SU-DHL-6 (cell line): ENCODE results near the gene PTPRN2.

ENCODE experiments used
- H2AFZ ChIP-seq: fragments of 200-600 bp; sonication (generic); 2 replicates; pipeline ENCODE4 v1.6.1; 2014; ENCODE audit warnings: low read depth, mild to moderate bottlenecking, moderate library complexity, mixed read lengths, antibody characterized with exemption, low read length; ENCODE audit not compliant: severe bottlenecking
- H3F3A ChIP-seq: fragments of 200-600 bp; shearing (Covaris generic); 2 replicates; pipeline ENCODE4 v1.6.0; 2016; ENCODE audit warnings: antibody characterized with exemption, mild to moderate bottlenecking; ENCODE audit not compliant: insufficient read depth
- H3K27ac ChIP-seq: fragments of 200-600 bp; sonication (generic); 2 replicates; pipeline ENCODE4 v1.5.1; 2016; ENCODE audit warnings: low read depth, mild to moderate bottlenecking, low read length, moderate library complexity, mixed read lengths
- H3K27me3 ChIP-seq: fragments of 200-600 bp; sonication (generic), shearing (Covaris generic); 2 replicates; pipeline ENCODE4 v1.6.0; 2014; ENCODE audit warnings: mild to moderate bottlenecking, low read length
- H3K36me3 ChIP-seq: fragments of 200-600 bp; sonication (generic); 2 replicates; pipeline ENCODE4 v1.6.1; 2014; ENCODE audit warnings: mild to moderate bottlenecking, low read length, mixed read lengths
- H3K4me2 ChIP-seq: fragments of 300-600, 200-600 bp; shearing (Covaris generic), sonication (generic); 2 replicates; pipeline ENCODE4 v1.6.0; 2014; ENCODE audit warnings: low read length, low read depth, mild to moderate bottlenecking; ENCODE audit not compliant: poor library complexity, severe bottlenecking
- H3K4me3 ChIP-seq: fragments of 200-600 bp; sonication (generic); 2 replicates; pipeline ENCODE4 v1.5.1; 2014; ENCODE audit warnings: antibody characterized with exemption, low read length, mild to moderate bottlenecking, mixed read lengths; ENCODE audit not compliant: insufficient read depth, poor library complexity, severe bottlenecking
- H3K79me2 ChIP-seq: fragments of 200-600 bp; sonication (generic); 2 replicates; pipeline ENCODE4 v1.6.1; 2014; ENCODE audit warnings: mild to moderate bottlenecking, low read length, moderate library complexity; ENCODE audit not compliant: insufficient read depth
- H3K9ac ChIP-seq: fragments of 200-600 bp; sonication (generic); 2 replicates; pipeline ENCODE4 v1.7.0; 2014; ENCODE audit warnings: mild to moderate bottlenecking, low read length
- H3K9me2 ChIP-seq: fragments of 200-600 bp; sonication (generic); replicated peaks from 2 replicates; pipeline ENCODE4 v1.6.1; 2014; ENCODE audit warnings: low read length; ENCODE audit not compliant: insufficient read depth
- H3K9me3 ChIP-seq: fragments of 200-600 bp; sonication (generic); 2 replicates; pipeline ENCODE4 v1.6.1; 2014; ENCODE audit warnings: low read length, mixed read lengths; ENCODE audit not compliant: insufficient read depth
- H4K20me1 ChIP-seq: fragments of 200-600 bp; sonication (generic); 2 replicates; pipeline ENCODE4 v1.6.1; 2014; ENCODE audit warnings: low read depth, mild to moderate bottlenecking, antibody characterized with exemption, low read length, moderate library complexity, mixed read lengths
- EZH2phosphoT487 ChIP-seq: fragments of 200-600 bp; sonication (generic), shearing (Covaris generic); conservative IDR thresholded peaks from 2 replicates; pipeline ENCODE4 v1.6.1; 2018; ENCODE audit warnings: mild to moderate bottlenecking, antibody characterized with exemption, low read length, moderate library complexity, mixed read lengths
- TF ChIP-seq, protein P1 (sequence below): fragments of 200-600 bp; sonication (generic); IDR thresholded peaks from one replicate; pipeline ENCODE4 v1.5.1; 2017; ENCODE audit warnings: antibody characterized with exemption, mild to moderate bottlenecking, low read length, moderate library complexity; ENCODE audit not compliant: insufficient read depth, poor library complexity, severe bottlenecking

The PTPRN2 gene

DNA sequence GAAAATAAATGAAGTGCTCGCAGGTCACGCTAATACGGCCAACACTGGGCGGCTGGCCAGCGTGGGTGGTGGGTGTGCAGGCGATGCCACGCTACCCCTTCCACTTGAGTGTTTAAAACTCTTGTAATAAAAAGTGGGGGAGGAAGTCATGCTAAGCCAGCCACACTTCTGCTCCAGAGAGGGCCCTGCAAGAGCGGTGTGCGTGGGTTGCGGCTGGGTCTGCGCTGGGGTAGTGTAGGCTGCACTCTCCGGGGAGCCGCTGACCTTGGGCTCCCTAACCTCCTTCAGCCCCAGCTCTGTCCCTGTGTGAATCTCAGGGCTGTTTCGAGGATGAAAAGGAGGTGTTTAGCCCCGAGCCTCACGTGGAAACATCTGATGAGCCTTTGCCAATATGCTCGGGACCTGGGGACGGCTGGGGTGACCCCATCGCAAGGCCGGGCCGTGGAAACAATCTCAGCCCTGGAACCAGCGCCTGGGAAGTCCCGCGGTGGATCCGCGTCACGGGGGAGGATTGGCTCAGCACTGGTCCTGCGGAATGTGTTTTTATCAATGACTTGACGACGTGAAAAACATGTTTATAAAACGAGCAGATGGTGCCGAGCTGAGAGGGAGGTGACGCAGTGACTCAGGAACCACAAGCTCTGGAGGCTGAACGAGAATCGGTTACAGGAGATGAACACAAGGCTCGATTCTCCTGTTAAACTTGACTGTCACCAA is 972.4 kb downstream of the PTPRN2 start:
- Histone ChIP-seq H3K36me3 (no peaks in the 10 kb centered on the region), H4K20me1 (no peaks in the 10 kb centered on the region), H3K4me3 (no peak overlapping the region), H3K27ac (no peak overlapping the region), H3K9me3 (no peaks in the 10 kb centered on the region), H3F3A (no peaks in the 10 kb centered on the region), H3K9ac (no peak overlapping the region), H3K79me2 (no peaks in the 10 kb centered on the region), H3K9me2 (no peaks in the 10 kb centered on the region), H3K27me3 (no peaks in the 10 kb centered on the region), H3K4me2 (no peak overlapping the region), H2AFZ (no peak overlapping the region)
- TF ChIP-seq, protein P1, sequence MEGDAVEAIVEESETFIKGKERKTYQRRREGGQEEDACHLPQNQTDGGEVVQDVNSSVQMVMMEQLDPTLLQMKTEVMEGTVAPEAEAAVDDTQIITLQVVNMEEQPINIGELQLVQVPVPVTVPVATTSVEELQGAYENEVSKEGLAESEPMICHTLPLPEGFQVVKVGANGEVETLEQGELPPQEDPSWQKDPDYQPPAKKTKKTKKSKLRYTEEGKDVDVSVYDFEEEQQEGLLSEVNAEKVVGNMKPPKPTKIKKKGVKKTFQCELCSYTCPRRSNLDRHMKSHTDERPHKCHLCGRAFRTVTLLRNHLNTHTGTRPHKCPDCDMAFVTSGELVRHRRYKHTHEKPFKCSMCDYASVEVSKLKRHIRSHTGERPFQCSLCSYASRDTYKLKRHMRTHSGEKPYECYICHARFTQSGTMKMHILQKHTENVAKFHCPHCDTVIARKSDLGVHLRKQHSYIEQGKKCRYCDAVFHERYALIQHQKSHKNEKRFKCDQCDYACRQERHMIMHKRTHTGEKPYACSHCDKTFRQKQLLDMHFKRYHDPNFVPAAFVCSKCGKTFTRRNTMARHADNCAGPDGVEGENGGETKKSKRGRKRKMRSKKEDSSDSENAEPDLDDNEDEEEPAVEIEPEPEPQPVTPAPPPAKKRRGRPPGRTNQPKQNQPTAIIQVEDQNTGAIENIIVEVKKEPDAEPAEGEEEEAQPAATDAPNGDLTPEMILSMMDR: no peak
- no peak for TF ChIP-seq EZH2phosphoT487

DNA sequence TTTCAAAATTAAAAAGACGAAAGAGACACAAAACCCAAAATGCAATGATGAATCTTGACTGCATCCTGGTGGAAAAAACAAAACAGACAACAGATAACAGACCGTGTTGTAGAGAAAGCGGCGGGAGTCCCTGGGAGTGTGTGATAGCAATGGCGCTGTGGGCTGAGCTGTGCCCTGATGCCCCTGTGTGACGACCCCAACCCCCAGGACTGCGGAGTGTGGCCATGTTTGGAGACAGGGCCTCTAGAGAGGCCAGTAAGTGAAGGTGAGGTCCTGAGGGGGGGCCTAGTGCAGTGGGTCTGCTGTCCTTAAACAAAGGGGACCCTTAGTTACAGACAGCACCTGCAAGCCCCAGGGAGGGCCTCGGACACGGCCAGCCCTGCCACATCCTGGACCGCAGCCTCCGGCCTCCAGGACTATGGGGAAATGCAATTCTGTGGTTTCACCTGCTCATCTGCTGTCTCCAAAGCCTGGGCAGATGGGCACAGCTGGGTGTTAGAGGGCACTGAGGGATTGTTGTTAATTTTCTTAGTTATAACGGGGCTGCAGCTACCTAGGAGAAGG is 973.1 kb downstream of the PTPRN2 start:
- H3K9me2 ChIP-seq: no peaks in the 10 kb centered on the region
- H3K79me2 ChIP-seq: no peaks in the 10 kb centered on the region
- no peak overlapping the region for H3K4me2 ChIP-seq
- TF ChIP-seq, protein P1: no peak
- TF ChIP-seq EZH2phosphoT487: no peak
- no peak overlapping the region for H3K4me3 ChIP-seq
- no peaks in the 10 kb centered on the region for H3K27me3 ChIP-seq
- no peak overlapping the region for H2AFZ ChIP-seq
- no peaks in the 10 kb centered on the region for H3F3A ChIP-seq
- H4K20me1 ChIP-seq: no peaks in the 10 kb centered on the region
- H3K9ac ChIP-seq: no peak overlapping the region
- no peaks in the 10 kb centered on the region for H3K36me3 ChIP-seq
- no peak overlapping the region for H3K27ac ChIP-seq
- H3K9me3 ChIP-seq: no peaks in the 10 kb centered on the region

DNA sequence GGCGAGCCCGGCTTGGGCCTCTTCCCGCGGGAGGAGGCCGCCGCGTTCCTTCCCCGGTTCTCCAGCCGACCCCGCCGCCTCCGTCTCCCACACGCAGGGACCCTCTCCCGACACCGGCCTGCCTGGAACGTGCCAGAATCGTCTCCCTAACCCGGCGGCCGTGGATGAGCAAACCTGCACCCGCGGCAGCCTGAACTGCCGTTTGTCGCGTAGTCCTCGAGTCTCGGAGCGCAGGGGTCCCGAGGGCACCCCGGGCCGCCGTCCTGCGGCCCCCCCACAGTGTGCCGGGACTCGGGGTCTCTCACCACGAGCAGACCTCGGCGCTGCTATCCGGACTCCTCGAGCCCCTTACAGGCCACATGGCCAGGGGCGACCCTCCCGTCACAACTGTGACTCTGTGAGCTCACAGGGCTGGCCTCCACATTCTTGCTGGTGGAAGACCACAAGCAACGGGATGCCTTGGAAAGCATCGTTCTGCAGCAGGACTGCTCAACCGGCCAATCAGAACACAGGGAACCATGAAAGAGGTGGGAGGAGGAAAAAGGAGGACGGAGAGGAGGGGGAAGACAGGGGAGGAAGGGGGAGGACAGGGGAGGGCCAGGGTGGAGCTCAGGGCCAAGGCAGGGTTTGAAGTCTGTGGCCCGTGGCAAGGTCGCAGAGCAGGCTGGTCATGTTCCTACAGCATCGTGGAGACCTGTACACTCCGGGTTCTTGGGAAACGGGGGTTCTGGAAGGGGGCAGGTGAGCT is 973.9 kb downstream of the PTPRN2 start:
- Histone ChIP-seq H2AFZ (no peak overlapping the region), H3K27me3 (no peaks in the 10 kb centered on the region), H3K79me2 (no peaks in the 10 kb centered on the region), H3K9ac (no peak overlapping the region), H3K27ac (no peak overlapping the region), H3F3A (no peaks in the 10 kb centered on the region), H4K20me1 (no peaks in the 10 kb centered on the region), H3K9me3 (no peaks in the 10 kb centered on the region), H3K4me3 (no peak overlapping the region), H3K4me2 (no peak overlapping the region), H3K36me3 (no peaks in the 10 kb centered on the region), H3K9me2 (no peaks in the 10 kb centered on the region)
- TF ChIP-seq, protein P1: no peak
- TF ChIP-seq EZH2phosphoT487: no peak
